ENCODE measurements around the gene ANAPC7.
"Not testable (repeated sequence)": the region's sequence is repeated elsewhere in the genome, so short reads cannot be mapped to it uniquely, and the experiment has no call there.

The ANAPC7 gene

DNA sequence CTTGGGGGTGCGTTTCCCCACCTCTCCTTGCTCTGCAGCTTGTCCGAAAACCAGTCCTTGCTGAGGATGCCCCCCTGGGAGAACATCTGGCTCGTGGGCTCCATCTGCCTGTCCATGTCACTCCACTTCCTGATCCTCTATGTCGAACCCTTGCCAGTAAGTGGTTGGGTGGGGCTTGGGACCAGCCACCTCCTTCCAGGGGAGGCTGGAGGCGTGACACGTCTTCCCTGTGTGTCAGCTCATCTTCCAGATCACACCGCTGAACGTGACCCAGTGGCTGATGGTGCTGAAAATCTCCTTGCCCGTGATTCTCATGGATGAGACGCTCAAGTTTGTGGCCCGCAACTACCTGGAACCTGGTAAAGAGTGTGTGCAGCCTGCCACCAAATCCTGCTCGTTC, 57.5 kb downstream of the ANAPC7 start:
- DNase-seq: no peak

DNA sequence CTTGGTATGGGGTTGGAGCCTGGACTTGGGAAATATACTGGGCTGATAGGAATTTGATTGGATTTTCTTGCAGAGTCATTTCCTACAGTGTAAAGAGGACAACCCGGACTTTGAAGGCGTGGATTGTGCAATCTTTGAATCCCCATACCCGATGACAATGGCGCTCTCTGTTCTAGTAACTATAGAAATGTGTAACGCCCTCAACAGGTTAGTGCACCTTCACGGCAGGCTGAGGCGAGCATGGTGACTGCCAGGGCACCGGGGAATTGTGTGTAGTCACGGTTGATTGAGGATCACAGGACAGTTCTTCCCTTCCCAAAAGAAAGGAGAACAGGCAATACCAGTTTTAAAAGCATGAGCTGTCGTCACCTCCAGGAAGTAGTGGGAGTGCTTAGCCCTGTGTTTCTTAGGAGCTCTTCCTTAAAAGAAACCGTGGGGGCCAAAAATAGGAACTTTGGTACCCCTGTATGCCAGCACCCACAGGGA, 58.3 kb downstream of the ANAPC7 start:
- DNase-seq: no peak

DNA sequence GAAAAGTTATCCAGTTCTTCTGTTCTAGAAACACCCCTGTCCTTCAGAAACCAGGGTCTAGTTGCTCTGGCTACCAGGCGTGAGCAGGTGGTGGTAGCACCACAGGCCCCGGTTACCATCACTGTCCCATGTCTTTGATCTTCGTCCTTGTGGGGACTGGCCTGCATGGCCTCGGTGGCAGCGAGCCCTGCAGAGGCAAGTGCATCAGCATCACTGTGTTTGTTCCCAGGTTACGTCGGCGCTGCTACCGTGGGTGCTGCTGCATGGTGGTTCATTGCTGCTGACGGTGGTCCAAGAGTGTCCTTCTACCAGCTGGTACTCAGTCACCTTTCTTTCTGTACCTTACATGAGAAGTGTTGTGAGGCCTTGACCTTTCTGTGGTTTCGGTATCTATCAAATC, 58.9 kb downstream of the ANAPC7 start:
- no peak for DNase-seq

DNA sequence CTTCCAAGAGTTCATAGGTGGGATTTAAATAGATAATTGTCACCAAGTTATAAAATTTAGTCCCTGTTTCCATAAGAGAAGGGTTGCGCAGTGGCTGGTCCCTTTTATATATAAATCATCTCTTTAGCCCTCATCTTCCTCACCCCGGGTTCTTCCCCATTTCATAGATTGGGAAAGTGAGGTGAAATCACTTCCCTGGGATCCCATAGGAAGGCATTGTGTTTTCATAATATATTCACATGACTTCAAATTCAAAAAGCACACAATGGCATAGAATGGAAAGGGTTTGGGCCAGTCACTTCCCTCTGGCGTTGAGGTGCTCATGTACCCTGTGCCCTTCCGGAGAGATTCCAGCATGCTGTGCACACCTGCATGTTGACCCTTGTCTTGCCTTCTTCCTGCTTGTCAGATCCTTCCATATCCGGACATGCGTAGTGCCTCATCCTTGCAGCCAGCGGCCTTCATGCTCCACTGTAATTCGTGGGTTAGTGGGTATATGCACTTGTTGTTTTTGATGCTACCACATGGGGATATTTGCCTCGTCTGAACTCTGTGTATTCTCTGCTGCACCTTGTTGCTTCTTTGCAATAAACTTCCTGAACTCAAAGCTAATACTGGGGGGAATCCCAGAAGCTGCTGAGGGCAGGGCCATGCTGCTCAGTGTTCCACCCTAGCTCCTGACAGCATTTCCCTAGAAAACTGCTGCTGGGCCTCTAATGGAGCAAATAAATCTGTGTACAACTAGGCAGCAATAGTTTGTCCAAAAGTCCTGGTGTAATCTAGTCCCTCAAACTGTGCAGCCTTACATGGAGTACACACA, 59.6 kb downstream of the ANAPC7 start:
- no peak for DNase-seq

DNA sequence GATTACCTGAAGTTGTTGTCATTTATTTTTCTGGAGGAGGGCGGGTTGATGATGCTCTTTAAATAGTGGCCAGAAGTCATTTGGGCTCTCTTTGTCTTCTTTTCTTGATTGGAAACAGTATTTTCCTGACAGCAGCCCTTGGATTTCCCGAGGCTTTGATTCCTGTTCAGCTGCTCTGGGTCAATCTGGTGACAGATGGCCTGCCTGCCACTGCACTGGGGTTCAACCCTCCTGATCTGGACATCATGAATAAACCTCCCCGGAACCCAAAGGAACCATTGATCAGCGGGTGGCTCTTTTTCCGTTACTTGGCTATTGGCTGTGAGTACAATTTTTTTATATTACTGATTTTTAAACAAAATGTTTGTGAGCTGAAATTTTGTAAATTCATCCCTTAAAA, 60.4 kb downstream of the ANAPC7 start:
- DNase-seq: no peak

DNA sequence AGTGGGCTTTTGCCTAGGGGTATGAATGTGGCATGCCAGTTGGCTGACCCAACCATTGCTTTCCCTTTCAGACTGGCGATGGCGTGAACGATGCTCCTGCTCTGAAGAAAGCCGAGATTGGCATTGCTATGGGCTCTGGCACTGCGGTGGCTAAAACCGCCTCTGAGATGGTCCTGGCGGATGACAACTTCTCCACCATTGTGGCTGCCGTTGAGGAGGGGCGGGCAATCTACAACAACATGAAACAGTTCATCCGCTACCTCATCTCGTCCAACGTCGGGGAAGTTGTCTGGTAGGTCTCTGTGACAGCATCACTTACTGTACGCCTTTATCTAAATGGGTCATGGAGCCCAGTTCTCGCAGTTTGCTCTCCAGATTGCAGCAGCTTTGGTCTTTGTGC, 61.4 kb downstream of the ANAPC7 start:
- DNase-seq: no peak

DNA sequence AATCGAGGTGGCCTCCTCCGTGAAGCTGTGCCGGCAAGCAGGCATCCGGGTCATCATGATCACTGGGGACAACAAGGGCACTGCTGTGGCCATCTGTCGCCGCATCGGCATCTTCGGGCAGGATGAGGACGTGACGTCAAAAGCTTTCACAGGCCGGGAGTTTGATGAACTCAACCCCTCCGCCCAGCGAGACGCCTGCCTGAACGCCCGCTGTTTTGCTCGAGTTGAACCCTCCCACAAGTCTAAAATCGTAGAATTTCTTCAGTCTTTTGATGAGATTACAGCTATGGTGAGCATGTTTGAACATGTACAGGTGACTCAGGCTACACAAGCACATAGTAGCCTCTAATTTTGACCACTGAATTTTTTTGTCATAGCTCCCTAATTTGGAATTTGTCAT, 62.8 kb downstream of the ANAPC7 start:
- no peak for DNase-seq

DNA sequence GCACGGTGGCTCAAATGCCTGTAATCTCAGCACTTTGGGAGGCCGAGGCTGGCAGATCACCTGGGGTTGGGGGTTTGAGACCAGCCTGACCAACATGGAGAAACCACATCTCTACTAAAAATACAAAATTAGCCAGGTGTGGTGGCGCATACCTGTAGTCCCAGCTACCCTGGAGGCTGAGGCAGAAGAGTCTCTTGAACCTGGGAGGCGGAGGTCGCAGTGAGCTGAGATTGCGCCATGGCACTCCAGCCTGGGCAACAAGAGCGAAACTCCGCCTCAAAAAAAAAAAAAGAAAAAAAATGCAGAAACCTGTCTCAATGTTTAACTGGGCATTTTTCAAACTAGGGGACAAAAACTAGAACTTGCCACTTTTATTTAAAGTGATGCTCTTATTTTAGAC, 63.2 kb downstream of the ANAPC7 start:
- not testable (repeated sequence) for DNase-seq

DNA sequence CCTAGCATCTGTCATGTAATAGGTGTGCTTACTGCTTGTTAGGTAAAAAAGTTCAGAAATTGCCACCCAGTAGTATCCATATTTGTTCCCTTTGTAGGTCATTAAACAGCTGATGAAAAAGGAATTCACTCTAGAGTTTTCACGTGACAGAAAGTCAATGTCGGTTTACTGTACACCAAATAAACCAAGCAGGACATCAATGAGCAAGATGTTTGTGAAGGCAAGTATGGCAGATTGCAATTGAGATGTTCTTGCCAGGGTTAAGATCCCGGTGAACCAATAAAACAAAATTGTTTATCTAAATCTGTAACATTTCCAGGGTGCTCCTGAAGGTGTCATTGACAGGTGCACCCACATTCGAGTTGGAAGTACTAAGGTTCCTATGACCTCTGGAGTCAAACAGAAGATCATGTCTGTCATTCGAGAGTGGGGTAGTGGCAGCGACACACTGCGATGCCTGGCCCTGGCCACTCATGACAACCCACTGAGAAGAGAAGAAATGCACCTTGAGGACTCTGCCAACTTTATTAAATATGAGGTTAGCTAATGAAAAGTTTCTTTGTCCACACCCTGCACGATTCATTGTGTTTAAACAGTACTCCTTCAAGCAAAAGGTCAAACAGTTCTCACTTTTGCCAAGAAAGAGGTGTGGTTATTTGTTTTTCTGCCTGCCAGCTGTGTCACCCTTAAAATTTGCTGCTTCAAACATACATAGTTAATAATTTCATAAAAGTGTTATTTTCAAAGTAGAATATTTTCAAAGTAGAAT, 64.1 kb downstream of the ANAPC7 start:
- no peak for DNase-seq

DNA sequence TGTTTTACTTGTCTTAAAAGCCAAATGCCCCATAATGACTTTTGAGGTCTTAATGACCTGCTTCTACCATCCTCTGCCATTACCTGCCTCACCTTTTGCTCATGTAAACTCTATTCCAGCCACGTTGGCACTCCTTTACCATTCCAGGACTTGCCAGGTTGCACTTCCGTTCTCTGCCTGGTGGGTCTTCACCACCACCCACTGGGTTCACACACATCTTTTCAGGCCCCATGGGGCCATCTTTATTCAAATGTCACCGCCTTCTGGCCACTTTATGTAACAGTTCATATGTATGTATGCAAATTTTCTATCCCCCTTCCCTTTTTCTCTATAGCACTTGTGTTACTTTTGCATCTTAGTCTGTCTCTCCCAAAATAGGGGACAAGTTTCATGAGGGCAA, 64.8 kb downstream of the ANAPC7 start:
- peak in 1 of 2 experiments; percentile 0 for DNase-seq

DNA sequence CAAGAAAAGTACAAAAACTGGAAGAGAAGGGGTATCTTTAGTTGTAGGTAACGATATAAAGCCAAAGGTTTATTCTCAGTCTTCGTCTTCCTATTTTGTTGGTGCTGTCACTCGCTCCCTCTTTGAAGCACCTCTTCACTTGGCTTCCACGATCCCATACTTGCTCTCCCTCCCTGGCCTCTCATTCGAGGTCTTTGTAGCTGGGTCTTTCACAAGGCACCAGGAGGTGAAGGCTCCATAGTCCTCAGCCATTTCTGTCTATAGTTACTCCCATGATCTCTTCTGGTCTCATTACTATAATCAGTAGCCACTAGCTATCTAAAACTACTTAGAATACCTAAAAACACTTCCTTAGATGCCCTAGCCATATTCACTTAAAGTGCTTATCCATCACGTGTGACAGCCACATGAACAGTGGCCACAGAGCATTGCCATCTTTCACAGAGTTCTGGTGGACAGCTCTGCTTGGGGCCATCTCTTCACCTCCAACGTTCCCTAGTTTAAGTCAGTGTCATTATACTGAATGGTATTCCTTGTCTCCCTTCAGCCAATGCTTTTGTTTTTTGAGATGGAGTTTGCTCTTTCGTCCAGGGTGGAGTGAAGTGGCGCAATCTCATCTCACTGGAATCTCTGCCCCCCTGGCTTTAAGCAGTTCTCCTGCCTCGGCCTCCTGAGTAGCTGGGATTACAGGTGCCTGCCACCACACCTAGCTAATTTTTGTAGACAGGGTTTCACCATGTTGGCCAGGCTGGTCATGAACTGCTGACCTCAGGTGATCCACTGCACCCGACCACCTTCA, 65.4 kb downstream of the ANAPC7 start:
- DNase-seq: no peak

DNA sequence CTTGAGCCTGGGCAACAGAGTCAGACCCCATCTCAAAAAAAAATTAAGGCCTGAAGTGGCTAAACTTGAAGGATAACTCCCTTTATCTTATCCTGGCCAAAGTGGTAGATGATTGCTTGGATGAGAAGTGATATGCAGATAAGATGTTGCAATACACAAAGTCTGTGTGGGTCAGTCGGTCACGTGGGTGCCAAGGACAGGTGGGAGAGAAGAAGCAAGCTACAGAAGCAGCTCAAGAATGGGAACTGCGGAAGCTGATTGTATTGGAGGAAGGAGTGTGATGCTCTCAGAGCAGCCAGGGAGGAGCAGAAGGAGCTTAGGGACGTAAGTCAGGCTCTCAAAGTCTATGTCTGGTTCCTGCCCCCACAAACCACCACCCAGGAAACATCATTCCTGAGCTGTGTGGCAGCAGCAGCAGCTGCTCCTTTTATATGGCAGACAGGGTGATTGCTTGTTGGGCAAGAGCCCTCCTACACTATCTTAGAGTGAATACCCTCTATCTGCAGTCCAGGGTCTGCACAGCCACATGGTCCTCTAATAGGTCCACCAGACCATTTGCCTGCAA, 67.9 kb downstream of the ANAPC7 start:
- DNase-seq: no peak

DNA sequence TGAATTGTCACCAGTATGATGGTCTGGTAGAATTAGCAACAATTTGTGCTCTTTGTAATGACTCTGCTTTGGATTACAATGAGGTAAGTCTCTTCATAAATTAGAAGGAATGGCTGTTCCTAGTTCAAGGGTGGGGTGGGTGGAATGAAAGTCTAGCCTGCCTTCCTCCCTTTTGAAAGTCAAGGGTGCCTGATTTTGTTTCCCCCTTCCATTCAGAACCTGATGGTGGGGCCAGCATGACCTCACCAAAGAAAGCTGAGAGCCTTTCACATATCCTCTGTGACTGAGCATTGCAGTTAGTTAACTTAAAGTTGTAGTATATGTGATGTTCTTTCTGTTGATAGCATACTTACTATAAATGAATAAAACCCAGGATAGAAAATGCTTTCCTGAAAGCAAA, 70.3 kb downstream of the ANAPC7 start:
- no peak for DNase-seq

DNA sequence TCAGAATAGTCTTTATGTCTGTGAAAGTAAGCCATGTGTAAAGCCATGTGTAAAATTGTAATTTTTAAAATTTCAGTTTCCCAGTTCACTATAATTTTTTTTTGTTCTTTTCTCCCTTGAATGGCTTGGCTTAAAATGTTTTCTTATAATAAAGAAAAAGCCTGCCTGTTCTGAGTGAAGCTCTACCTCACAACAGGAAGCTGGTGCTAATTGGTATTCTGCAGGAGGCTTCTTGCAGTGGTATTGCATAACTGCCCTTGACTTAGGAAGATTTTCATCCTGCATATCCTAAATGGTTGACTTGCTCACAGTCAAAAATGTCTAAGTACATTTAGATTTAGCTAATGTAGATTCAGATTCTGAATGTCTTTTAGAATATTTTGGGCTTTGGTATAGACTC, 73.0 kb downstream of the ANAPC7 start:
- no peak for DNase-seq

DNA sequence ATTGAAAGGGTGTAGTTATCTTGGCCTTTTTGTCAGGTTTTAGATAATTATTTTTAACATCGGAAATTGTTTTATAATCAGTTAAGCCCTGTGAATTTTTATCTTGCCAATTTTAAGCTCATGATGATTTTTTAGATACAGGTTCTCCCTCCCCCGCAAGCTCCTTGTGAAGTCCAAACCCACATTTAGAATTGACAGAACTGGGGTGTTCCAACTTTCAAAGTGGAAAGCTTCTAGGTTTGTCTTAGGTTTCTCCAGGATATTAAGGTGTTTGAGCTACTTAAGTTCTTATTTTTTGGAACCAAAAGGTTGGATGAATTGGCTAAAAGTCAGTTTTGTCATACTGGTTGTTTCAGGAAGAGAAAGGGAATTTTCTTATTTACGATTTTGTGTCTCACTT, 73.4 kb downstream of the ANAPC7 start:
- DNase-seq: no peak

DNA sequence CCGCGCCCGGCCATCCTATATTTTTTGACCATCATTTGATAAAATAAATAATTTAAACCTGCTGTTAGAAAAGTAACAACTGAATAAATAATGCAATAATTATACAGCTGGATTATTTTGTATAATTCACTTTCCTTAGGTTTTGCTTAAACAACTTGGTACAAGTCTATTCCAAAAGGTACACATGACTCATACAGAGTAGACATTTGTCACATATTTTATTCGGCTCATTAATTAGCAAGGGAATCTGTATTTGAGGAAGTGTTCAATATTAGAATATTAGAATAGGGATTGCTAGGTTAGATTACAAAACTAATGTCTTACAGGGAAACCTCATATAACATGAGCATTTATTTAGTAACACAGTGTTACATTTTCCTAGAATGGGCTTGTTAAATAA, 73.8 kb downstream of the ANAPC7 start:
- DNase-seq: no peak

Measured in SHP77 (cell line).